MM.1S (cell line): ENCODE measurements around the gene C4orf51.

Experiments used
- DNase-seq: peaks from one replicate; pipeline ENCODE4 v3.0.0-alpha.2; 2015
- H2AFZ ChIP-seq: fragments of 300-600 bp; sonication (generic); 2 replicates; pipeline ENCODE4 v1.6.0; 2016; ENCODE audit warnings: antibody characterized with exemption, low read length
- H3F3A ChIP-seq: fragments of 300-600 bp; sonication (generic); 2 replicates; pipeline ENCODE4 v1.6.1; 2016; ENCODE audit warnings: mild to moderate bottlenecking, antibody characterized with exemption, low read length, moderate library complexity, mixed read lengths; ENCODE audit not compliant: insufficient read depth
- H3K27ac ChIP-seq: fragments of 300-600 bp; sonication (generic); 2 replicates; pipeline ENCODE4 v1.5.1; 2016; ENCODE audit warnings: mild to moderate bottlenecking, low read length
- H3K27me3 ChIP-seq: fragments of 300-600 bp; sonication (generic); replicated peaks from 2 replicates; pipeline ENCODE4 v1.6.0; 2016; ENCODE audit warnings: low read length; ENCODE audit not compliant: insufficient read depth
- H3K36me3 ChIP-seq: fragments of 300-600 bp; sonication (generic); replicated peaks from 2 replicates; pipeline ENCODE4 v1.6.1; 2016; ENCODE audit warnings: mild to moderate bottlenecking, low read length, mixed read lengths; ENCODE audit not compliant: insufficient read depth
- H3K4me1 ChIP-seq: fragments of 300-600 bp; sonication (generic); 2 replicates; pipeline ENCODE4 v1.6.1; 2016; ENCODE audit warnings: low read length, mixed read lengths
- H3K4me2 ChIP-seq: fragments of 300-600 bp; sonication (generic); 2 replicates; pipeline ENCODE4 v1.6.0; 2016; ENCODE audit warnings: low read depth, low read length
- H3K4me3 ChIP-seq: fragments of 300-600 bp; sonication (generic); 2 replicates; pipeline ENCODE4 v1.5.1; 2016; ENCODE audit warnings: low read length, mixed read lengths
- H3K79me2 ChIP-seq: fragments of 300-600 bp; sonication (generic); 2 replicates; pipeline ENCODE4 v1.6.1; 2016; ENCODE audit warnings: mixed run types, low read length, mixed read lengths
- H3K9ac ChIP-seq: fragments of 300-600 bp; sonication (generic); 2 replicates; pipeline ENCODE4 v1.6.1; 2016; ENCODE audit warnings: low read length, mixed read lengths
- H3K9me2 ChIP-seq: fragments of 300-600 bp; sonication (generic); replicated peaks from 2 replicates; pipeline ENCODE4 v1.6.1; 2016; ENCODE audit warnings: mild to moderate bottlenecking, low read length, mixed read lengths; ENCODE audit not compliant: insufficient read depth
- H3K9me3 ChIP-seq: fragments of 300-600 bp; sonication (generic); replicated peaks from 2 replicates; pipeline ENCODE4 v1.6.1; 2016; ENCODE audit warnings: mild to moderate bottlenecking, low read length, mixed read lengths; ENCODE audit not compliant: insufficient read depth
- H4K20me1 ChIP-seq: fragments of 300-600 bp; sonication (generic); 2 replicates; pipeline ENCODE4 v1.6.1; 2016; ENCODE audit warnings: mild to moderate bottlenecking, low read length, moderate library complexity, mixed read lengths; ENCODE audit not compliant: insufficient read depth
- CTCF ChIP-seq: fragments of 300-600 bp; sonication (generic); IDR thresholded peaks from 2 replicates; pipeline ENCODE4 v1.5.1; 2016; ENCODE audit warnings: antibody characterized with exemption, low read length, mixed read lengths
- EZH2 ChIP-seq: fragments of 300-600 bp; sonication (generic); optimal IDR thresholded peaks from 2 replicates; pipeline ENCODE3; 2017; ENCODE audit warnings: low read depth, mild to moderate bottlenecking, antibody characterized with exemption, low read length, mixed read lengths
- EZH2phosphoT487 ChIP-seq: fragments of 300-600 bp; sonication (generic); IDR thresholded peaks from 2 replicates; pipeline ENCODE4 v1.6.1; 2018; ENCODE audit warnings: antibody characterized with exemption, low read length

The C4orf51 gene

DNA sequence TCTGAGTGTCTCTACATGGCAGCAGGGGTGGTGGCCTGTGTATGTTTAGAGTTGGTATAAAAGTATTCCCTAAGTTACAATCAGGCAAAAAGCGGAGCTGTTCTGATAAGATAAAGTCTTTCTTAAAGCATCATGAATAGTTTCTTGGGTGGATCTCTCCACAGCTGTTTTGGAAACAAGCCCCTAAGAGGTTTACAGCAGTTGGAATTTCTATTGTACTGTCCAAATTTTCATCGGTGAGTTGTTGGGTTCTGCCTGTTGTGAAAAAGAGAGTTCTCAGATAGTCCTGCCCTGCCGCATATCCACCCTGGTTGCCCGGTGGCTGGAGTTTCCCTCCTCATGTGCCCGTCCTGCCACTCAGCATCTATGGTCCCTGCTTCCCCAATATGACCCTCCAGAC lies 50.1 kb downstream of the C4orf51 start:
- H2AFZ ChIP-seq, result no peak overlapping the region

DNA sequence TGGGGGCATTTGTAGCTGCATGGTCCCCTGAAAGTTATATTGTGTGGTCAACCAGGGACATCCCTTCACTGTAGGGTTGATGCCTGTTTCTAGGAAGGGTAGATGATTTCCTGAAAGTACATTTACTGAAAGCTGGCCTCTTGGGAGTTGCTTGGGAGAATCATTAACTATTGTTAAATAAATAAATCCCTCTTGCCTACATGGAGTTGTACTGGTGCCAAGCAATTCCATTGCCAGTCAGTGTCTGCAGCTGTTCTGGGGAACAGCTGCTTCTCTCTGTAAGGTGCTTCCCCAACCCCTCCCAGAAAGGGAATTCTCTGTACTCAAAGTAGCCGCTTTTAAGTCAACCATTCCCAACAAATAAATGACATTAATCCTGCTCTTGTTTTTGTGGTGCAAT lies 51.1 kb downstream of the C4orf51 start:
- no peaks in the 10 kb centered on the region for H3K9me2 ChIP-seq
- H3K9ac ChIP-seq, result no peak overlapping the region
- H3K36me3 ChIP-seq, result no peaks in the 10 kb centered on the region
- H3K9me3 ChIP-seq, result no peaks in the 10 kb centered on the region
- no peaks in the 10 kb centered on the region for H3K79me2 ChIP-seq
- no peaks in the 10 kb centered on the region for H3K27me3 ChIP-seq
- no peak for DNase-seq
- H3K4me1 ChIP-seq, result 0 out of 2 replicates have a peak, but pooled peaks cover 3% of the 10 kb centered on the region
- no peak overlapping the region for H3K4me3 ChIP-seq
- TF ChIP-seq EZH2, result no peak
- no peak for TF ChIP-seq EZH2phosphoT487
- no peak for TF ChIP-seq CTCF
- H4K20me1 ChIP-seq, result no peaks in the 10 kb centered on the region
- H3K4me2 ChIP-seq, result no peak overlapping the region
- no peaks in the 10 kb centered on the region for H3F3A ChIP-seq
- no peak overlapping the region for H2AFZ ChIP-seq
- no peak overlapping the region for H3K27ac ChIP-seq

More for the DNA sequence above, 50.1 kb downstream of the C4orf51 start:
- H3F3A ChIP-seq, result no peaks in the 10 kb centered on the region
- TF ChIP-seq EZH2, result no peak
- no peak for TF ChIP-seq CTCF
- no peak for TF ChIP-seq EZH2phosphoT487
- 0 out of 2 replicates have a peak, but pooled peaks cover 3% of the 10 kb centered on the region for H3K4me1 ChIP-seq
- H3K9ac ChIP-seq, result no peak overlapping the region
- H3K4me3 ChIP-seq, result no peak overlapping the region
- no peaks in the 10 kb centered on the region for H4K20me1 ChIP-seq
- no peaks in the 10 kb centered on the region for H3K27me3 ChIP-seq
- H3K9me2 ChIP-seq, result no peaks in the 10 kb centered on the region
- H3K36me3 ChIP-seq, result no peaks in the 10 kb centered on the region
- DNase-seq, result no peak
- H3K9me3 ChIP-seq, result no peaks in the 10 kb centered on the region
- no peak overlapping the region for H3K4me2 ChIP-seq
- H3K27ac ChIP-seq, result no peak overlapping the region
- H3K79me2 ChIP-seq, result no peaks in the 10 kb centered on the region

DNA sequence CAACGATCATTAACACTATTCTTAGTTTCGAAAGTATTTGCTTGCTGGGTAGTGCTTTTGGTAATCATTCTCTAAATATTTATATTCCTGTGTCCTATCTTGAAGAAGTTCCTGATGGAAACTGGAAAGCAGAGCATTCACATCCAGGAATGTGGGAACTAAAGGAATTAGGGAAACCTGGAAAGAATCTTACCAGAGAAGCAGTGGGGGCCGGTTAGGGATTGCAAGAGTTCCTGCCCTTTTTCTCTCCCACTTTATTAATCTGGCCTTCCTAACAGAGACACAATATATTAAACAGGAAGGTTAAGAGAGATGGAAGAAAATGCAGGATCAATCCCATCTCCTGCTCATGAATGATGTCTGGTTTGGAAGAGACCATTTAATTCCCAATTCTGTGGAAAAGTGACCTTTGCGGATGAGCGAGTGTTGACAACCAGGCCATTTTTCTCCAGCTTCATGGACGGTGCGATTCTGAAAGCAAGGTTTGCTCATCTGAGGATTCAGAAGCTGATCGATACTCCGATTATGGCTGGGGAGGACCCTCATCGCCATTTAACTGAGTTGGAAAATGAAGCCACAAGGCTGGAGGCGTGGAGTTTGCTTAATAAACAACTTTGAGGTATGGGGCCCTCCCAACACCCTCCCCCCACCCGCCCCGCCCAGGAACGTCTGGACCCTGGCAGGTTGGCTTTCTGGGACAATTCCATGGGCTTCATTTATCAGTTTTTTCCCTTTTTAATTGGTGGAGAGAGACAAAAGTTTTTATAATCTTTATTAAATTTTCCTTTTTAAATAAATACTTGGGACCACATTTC lies 52.3 kb downstream of the C4orf51 start:
- H3K4me1 ChIP-seq, result 0 out of 2 replicates have a peak, but pooled peaks cover 3% of the 10 kb centered on the region
- H3K27me3 ChIP-seq, result no peaks in the 10 kb centered on the region
- H3K9ac ChIP-seq, result peak overlapping the region; percentile 53; the same call in 1 of the 2 replicates
- peak overlapping the region; percentile 64 for H3K4me2 ChIP-seq
- H3F3A ChIP-seq, result no peaks in the 10 kb centered on the region
- no peak for DNase-seq
- H3K9me2 ChIP-seq, result no peaks in the 10 kb centered on the region
- no peak overlapping the region for H3K27ac ChIP-seq
- H3K36me3 ChIP-seq, result no peaks in the 10 kb centered on the region
- TF ChIP-seq CTCF (no peak), EZH2phosphoT487 (no peak), EZH2 (no peak)
- peak overlapping the region; percentile 90 for H3K4me3 ChIP-seq
- H4K20me1 ChIP-seq, result no peaks in the 10 kb centered on the region
- H3K79me2 ChIP-seq, result no peaks in the 10 kb centered on the region
- no peaks in the 10 kb centered on the region for H3K9me3 ChIP-seq
- H2AFZ ChIP-seq, result peak overlapping the region; percentile 89
